ENCODE results near the gene SELE.
"Not testable (repeated sequence)": the region's sequence is repeated elsewhere in the genome, so short reads cannot be mapped to it uniquely, and the experiment has no call there.

Gene SELE

DNA sequence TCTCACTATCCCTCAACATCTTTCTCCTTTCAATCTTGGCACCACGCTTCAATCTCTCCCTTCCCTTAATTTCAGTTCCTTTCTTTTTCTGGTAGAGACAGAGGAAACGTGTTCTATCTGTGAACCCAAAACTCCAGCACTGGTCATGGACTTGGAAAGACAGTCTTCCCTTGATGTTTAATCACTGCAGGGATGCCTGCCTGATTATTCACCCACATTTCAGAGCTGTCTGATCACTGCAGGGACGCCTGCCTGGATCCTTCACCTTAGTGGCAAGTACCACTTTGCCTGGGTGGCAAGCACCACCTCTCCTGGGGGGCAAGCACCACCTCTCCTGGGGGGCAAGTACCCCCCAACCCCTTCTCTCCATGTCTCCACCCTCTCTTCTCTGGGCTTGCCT, 50.2 kb downstream of the SELE start:
- FAIRE-seq: no peak
- no peak for DNase-seq (ENCODE audit: low spot score)

DNA sequence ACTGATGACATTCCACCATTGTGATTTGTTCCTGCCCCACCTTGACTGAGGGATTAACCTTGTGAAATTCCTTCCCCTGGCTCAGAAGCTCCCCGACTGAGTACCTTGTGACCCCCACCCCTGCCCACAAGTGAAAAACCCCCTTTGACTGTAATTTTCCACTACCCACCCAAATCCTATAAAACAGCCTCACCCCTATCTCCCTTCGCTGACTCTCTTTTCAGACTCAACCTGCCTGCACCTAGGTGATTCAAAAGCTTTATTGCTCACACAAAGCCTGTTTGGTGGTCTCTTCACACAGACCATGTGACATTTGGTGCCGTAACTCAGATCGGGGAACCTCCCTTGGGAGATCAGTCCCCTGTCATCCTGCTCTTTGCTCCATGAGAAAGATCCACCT, 50.7 kb downstream of the SELE start:
- DNase-seq (ENCODE audit: low spot score); FAIRE-seq: not testable (repeated sequence)

DNA sequence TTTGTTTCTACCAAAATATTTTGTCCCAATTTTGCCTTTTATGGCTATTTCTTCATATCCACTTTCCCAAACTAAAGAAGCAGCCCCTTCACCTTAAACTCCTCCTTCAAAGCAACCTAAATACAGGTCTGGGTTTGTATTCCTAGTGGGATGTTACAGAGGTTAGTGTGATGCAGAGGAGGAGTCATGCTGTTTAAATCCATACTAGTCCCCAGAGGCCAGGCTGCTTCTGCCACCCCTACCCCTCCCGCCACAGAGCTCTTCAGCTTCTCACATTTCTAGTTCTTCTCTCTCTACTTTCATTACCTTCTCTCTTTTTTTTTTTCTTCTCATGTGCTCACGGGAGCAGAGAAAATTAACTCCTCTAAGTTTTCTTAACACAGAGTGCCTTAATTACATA, 51.8 kb downstream of the SELE start:
- no peak for DNase-seq (ENCODE audit: low spot score)
- FAIRE-seq: no peak

DNA sequence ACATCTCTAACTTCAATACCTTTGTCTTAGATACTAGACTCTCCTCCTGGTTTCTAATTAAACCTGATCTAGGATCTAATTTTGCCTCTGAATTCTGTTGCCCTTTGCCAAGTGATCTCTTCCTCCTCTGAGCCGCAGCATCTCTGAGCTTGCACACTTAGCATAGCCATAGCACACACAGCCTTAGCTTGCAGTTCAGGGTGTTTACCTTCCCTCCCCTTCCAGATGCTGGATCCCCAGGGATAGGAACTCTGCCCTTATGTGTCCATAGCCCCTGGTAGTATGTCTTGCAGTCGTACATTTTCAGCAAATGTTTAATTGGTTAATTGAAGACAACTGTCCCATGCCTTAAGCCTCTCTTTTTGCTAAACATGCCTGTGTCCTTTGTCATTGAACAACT, 52.7 kb downstream of the SELE start:
- FAIRE-seq: no peak
- no peak for DNase-seq (ENCODE audit: low spot score)

DNA sequence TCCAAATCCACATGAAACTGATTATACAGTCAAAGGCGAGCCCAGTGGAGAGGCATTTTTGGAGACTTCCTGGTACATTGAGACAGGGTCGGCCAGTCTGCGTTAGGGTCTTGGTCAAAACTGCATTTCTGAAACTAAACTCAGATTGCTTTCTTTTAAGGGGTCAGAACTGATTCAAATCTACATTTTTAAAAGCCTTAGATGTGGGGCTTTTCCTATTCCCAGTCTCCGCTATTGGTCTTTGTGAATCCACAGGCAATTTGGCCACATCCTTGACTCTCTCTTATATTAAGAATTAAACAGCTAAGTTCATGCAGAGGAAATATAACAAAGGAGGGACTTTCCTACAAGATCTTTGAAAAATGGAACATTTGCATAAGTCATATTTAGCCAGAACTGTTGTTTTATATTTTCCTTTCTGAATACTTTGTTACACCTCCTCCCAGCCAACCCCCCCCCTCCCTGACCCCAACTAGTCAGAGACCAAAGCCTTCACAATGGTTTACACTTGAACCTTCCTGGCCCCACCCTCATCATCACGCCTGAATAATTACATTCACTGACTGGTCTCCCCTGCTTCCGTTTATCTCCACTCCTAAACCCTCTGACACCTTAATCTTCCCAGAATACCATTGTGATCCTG, 53.4 kb downstream of the SELE start:
- DNase-seq (ENCODE audit: low spot score): no peak
- FAIRE-seq: no peak

DNA sequence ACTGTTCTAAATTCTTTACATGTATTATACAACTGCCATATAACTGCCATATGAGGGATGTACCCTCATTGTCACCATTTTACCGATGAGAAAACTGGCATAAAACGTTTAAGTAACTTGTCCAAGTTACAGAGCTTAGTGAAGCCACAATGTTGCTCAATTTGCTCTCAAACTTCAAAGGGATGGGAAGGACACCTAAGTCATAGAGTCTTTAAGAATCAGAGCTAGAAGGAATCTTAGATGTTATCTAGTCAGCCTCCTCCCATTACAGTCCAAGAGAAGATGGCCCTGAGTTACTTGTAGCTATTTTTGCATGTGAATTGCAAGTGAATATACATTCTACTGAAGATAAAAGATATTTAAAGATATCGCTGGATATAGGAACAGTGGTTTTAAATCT, 54.2 kb downstream of the SELE start:
- DNase-seq (ENCODE audit: low spot score): no peak

DNA sequence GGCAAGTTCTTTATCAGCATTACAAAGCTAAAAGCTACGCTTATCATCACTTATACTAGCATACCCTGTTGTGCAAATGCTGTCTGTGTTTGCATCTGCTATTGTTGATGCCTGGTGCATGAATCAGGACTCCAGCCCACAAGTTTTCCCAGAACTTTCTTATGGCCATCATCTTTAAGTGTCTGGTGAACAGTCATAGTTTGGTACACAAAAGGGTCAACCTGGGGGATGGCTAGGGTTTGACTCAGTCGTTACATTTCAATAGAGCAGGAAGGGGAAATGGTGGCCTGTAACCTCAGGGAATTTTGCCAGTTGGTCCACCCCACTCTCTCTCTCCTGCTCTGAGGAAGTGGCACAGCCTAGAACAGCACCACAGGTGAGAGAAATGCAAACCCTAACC, 57.9 kb downstream of the SELE start:
- DNase-seq (ENCODE audit: low spot score) (peak; percentile 24), FAIRE-seq (no peak)

More for the DNA sequence above, 54.2 kb downstream of the SELE start:
- FAIRE-seq: no peak
